ENCODE data around the gene SEMA4A.
"Not testable (repeated sequence)": the region's sequence is repeated elsewhere in the genome, so short reads cannot be mapped to it uniquely, and the experiment has no call there.

SEMA4A gene

GRCh38 chr1:156160000-156160742 is 6.8 kb downstream of the SEMA4A start:
- DNase-seq (ENCODE audit: low read depth), result no peak

- DNase-seq (ENCODE audit: low read depth), result peak; percentile 80
These were observed 7.4 kb downstream of the SEMA4A start for GRCh38 chr1:156160743-156161171.

GRCh38 chr1:156162430-156163037 is 9.1 kb downstream of the SEMA4A start:
- DNase-seq (ENCODE audit: low read depth), result no peak

- no peak for DNase-seq (ENCODE audit: low read depth)
These were observed 10.3 kb downstream of the SEMA4A start for GRCh38 chr1:156163712-156164111.

GRCh38 chr1:156164125-156164831 is 10.9 kb downstream of the SEMA4A start:
- no peak for DNase-seq (ENCODE audit: low read depth)

- DNase-seq (ENCODE audit: low read depth), result peak; percentile 28
These were observed 11.7 kb downstream of the SEMA4A start for GRCh38 chr1:156165083-156165482.

- DNase-seq (ENCODE audit: low read depth), result no peak
These were observed 14.2 kb downstream of the SEMA4A start for GRCh38 chr1:156167536-156167935.

GRCh38 chr1:156172696-156173470 is 19.5 kb downstream of the SEMA4A start:
- no peak for DNase-seq (ENCODE audit: low read depth)

GRCh38 chr1:156176610-156177210 is 23.3 kb downstream of the SEMA4A start:
- no peak for DNase-seq (ENCODE audit: low read depth)

GRCh38 chr1:156177919-156178654 is 24.7 kb downstream of the SEMA4A start:
- no peak for DNase-seq (ENCODE audit: low read depth)

- no peak for DNase-seq (ENCODE audit: low read depth)
These were observed 27.1 kb downstream of the SEMA4A start for GRCh38 chr1:156180471-156180870.

- not testable (repeated sequence) for DNase-seq (ENCODE audit: low read depth)
These were observed 28.1 kb downstream of the SEMA4A start for GRCh38 chr1:156181391-156181924.

GRCh38 chr1:156182010-156182779 is 28.8 kb downstream of the SEMA4A start:
- not testable (repeated sequence) for DNase-seq (ENCODE audit: low read depth)

GRCh38 chr1:156186347-156187177 is 33.2 kb downstream of the SEMA4A start:
- DNase-seq (ENCODE audit: low read depth), result not testable (repeated sequence)

GRCh38 chr1:156190265-156190664 is 36.9 kb downstream of the SEMA4A start:
- not testable (repeated sequence) for DNase-seq (ENCODE audit: low read depth)

- no peak for DNase-seq (ENCODE audit: low read depth)
These were observed 38.0 kb downstream of the SEMA4A start for GRCh38 chr1:156191292-156191964.

- DNase-seq (ENCODE audit: low read depth), result no peak
These were observed 39.8 kb downstream of the SEMA4A start for GRCh38 chr1:156193208-156193487.

GRCh38 chr1:156193488-156194299 is 40.3 kb downstream of the SEMA4A start, which contains the start of gene SLC25A44:
Gene SLC25A44 (plus strand): TSS chr1:156194104. CDS start chr1:156199848, 5,744 bp downstream.
- DNase-seq (ENCODE audit: low read depth), result peak; percentile 100

All from ELR (cell line).